ENCODE data around the gene LRRC72.

Gene LRRC72

DNA sequence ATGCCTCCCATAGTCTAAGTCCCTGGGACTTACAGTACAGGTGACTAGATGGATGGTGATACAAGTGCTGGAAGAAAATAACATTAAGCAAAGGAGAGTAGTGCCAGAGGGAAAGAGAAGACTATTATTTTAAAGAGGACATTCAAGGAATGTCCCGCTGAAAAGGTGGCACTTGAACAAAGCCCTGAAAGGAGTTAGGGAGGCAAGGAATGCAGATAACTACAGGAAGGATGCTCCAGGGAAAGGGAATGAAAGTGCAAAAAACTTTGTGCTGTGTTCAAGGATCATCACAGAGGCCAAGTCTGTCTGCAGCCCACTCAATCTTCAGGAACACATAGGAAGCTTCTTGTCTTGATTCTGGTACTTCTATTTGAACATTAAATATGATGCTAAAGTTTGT is 104.0 kb downstream of the LRRC72 start:
- no peak for DNase-seq (ENCODE audit: low read depth)

Measured in GM04504 (cell line).